Measurements from ENCODE around the gene ANO1.

DNA sequence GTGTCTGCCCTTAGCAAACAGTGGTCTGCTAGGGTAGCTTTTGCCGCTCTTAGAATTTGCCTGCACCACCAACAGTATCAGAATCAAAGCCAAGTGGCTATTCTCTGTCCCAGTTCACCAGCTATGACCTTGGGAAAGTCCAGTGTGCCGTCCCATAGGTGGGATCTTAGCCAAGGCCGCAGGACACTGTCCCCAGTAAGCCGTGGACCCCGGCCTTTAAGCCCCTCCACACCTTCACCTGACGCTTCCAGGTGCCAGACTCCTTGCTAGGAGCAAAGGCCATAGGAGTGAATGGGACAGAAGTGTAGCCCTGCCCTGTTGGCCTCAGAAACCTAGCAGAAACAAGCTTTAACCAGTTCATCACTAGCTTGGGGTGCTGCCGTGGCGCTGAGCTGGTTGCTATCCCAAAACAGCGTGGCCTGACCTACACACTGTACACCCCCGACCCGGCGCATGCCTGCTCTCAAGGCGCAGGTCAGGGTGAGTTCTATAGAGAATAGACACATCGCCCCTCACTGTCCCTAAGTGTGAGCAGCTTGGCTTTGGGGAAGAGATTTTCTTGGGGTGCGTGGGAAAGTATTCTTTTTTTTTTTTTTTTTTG, 129.5 kb downstream of the ANO1 start:
- TF ChIP-seq EP300 (IDR thresholded peaks at IDR 0.05; ENCODE audit: borderline replicate concordance) (no peak), ZBTB7A (IDR thresholded peaks at IDR 0.05; ENCODE audit: low read depth) (no peak), CEBPB (IDR thresholded peaks at IDR 0.05) (no peak), TCF12 (IDR thresholded peaks at IDR 0.05; ENCODE audit: low read depth) (no peak), TAF1 (IDR thresholded peaks at IDR 0.05; ENCODE audit: low read depth) (no peak), YY1 (IDR thresholded peaks at IDR 0.05; ENCODE audit: low read depth) (no peak), EGR1 (IDR thresholded peaks at IDR 0.05) (no peak), NFIC (IDR thresholded peaks at IDR 0.05) (no peak), RAD21 (IDR thresholded peaks at IDR 0.05; ENCODE audit: low read depth) (no peak), TEAD4 (IDR thresholded peaks at IDR 0.05) (no peak), FOXM1 (IDR thresholded peaks at IDR 0.05; ENCODE audit: borderline replicate concordance, low read depth) (no peak)
- TF ChIP-seq, protein P1, sequence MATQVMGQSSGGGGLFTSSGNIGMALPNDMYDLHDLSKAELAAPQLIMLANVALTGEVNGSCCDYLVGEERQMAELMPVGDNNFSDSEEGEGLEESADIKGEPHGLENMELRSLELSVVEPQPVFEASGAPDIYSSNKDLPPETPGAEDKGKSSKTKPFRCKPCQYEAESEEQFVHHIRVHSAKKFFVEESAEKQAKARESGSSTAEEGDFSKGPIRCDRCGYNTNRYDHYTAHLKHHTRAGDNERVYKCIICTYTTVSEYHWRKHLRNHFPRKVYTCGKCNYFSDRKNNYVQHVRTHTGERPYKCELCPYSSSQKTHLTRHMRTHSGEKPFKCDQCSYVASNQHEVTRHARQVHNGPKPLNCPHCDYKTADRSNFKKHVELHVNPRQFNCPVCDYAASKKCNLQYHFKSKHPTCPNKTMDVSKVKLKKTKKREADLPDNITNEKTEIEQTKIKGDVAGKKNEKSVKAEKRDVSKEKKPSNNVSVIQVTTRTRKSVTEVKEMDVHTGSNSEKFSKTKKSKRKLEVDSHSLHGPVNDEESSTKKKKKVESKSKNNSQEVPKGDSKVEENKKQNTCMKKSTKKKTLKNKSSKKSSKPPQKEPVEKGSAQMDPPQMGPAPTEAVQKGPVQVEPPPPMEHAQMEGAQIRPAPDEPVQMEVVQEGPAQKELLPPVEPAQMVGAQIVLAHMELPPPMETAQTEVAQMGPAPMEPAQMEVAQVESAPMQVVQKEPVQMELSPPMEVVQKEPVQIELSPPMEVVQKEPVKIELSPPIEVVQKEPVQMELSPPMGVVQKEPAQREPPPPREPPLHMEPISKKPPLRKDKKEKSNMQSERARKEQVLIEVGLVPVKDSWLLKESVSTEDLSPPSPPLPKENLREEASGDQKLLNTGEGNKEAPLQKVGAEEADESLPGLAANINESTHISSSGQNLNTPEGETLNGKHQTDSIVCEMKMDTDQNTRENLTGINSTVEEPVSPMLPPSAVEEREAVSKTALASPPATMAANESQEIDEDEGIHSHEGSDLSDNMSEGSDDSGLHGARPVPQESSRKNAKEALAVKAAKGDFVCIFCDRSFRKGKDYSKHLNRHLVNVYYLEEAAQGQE (IDR thresholded peaks at IDR 0.05; ENCODE audit: low read depth): no peak
- TF ChIP-seq, protein P2, sequence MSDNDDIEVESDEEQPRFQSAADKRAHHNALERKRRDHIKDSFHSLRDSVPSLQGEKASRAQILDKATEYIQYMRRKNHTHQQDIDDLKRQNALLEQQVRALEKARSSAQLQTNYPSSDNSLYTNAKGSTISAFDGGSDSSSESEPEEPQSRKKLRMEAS (IDR thresholded peaks at IDR 0.05): no peak
- TF ChIP-seq, protein P3, sequence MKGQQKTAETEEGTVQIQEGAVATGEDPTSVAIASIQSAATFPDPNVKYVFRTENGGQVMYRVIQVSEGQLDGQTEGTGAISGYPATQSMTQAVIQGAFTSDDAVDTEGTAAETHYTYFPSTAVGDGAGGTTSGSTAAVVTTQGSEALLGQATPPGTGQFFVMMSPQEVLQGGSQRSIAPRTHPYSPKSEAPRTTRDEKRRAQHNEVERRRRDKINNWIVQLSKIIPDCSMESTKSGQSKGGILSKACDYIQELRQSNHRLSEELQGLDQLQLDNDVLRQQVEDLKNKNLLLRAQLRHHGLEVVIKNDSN (IDR thresholded peaks at IDR 0.05): no peak

All from Ishikawa (cell line).